ENCODE measurements around the gene NOS3. TPM values are rescaled to one million over a fixed set of nuclear protein-coding genes. Genes with fewer than 3 reads are reported as not detected.

NOS3 gene
- total RNA-seq, 4 donors from 2014 or later, result 5.2 to 8.1 (median 6.3) TPM

DNA sequence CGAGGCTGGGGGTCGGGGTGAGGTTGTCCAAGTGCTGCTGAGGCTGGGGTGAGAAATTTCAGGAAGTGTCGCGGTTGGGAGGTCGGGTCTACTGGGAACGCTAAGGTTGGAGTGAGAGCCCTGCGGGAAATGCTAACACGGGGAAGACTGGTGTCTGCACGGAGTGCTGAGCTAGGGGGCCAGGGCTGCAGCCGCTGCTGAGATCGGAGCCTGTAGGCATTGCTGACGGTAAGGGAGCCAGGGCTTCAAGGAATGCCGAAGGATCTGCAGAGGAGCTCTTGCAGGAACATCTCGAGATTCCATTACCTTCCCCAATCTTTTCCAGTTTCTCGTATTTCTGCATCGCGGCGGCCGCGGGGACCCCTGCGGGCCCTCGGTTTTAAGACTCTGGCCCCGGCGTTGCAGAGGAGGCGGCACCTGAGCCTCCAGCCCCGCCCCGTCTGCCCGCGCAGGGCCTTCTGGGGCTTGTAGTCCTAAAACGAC, 66.7 kb downstream of the NOS3 start, which contains the start of gene CDK5:
Gene CDK5, minus strand, starts transcription at position 392 of the 483 bp plus-strand sequence. Its CDS starts 49 bp downstream, at position 343.
- TF ChIP-seq, protein P1, sequence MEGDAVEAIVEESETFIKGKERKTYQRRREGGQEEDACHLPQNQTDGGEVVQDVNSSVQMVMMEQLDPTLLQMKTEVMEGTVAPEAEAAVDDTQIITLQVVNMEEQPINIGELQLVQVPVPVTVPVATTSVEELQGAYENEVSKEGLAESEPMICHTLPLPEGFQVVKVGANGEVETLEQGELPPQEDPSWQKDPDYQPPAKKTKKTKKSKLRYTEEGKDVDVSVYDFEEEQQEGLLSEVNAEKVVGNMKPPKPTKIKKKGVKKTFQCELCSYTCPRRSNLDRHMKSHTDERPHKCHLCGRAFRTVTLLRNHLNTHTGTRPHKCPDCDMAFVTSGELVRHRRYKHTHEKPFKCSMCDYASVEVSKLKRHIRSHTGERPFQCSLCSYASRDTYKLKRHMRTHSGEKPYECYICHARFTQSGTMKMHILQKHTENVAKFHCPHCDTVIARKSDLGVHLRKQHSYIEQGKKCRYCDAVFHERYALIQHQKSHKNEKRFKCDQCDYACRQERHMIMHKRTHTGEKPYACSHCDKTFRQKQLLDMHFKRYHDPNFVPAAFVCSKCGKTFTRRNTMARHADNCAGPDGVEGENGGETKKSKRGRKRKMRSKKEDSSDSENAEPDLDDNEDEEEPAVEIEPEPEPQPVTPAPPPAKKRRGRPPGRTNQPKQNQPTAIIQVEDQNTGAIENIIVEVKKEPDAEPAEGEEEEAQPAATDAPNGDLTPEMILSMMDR (IDR thresholded peaks at IDR 0.05), result no peak
- TF ChIP-seq POLR2A (IDR thresholded peaks at IDR 0.05), result no peak
- Histone ChIP-seq H3K27ac (peak within 1 kb of the TSS; percentile 88 to 98 (median 92)), H3K4me1 (peaks cover 35 to 42% of the 10 kb centered on the region in 2 donors), H3K9me3 (no peaks in the 10 kb centered on the region), H3K27me3 (no peaks in the 10 kb centered on the region), H3K36me3 (no peaks in the 10 kb centered on the region), H3K4me3 (replicated peaks in 1 of 3) (peak within 1 kb of the TSS; percentile 31 to 91 (median 57))
- no peak for DNase-seq
- intact Hi-C loops (cut with DNase I), result no loop called here
- 0 to 1% methylated on average over 24 to 30 of the region's 30 CpGs for WGBS, 2 donors

DNA sequence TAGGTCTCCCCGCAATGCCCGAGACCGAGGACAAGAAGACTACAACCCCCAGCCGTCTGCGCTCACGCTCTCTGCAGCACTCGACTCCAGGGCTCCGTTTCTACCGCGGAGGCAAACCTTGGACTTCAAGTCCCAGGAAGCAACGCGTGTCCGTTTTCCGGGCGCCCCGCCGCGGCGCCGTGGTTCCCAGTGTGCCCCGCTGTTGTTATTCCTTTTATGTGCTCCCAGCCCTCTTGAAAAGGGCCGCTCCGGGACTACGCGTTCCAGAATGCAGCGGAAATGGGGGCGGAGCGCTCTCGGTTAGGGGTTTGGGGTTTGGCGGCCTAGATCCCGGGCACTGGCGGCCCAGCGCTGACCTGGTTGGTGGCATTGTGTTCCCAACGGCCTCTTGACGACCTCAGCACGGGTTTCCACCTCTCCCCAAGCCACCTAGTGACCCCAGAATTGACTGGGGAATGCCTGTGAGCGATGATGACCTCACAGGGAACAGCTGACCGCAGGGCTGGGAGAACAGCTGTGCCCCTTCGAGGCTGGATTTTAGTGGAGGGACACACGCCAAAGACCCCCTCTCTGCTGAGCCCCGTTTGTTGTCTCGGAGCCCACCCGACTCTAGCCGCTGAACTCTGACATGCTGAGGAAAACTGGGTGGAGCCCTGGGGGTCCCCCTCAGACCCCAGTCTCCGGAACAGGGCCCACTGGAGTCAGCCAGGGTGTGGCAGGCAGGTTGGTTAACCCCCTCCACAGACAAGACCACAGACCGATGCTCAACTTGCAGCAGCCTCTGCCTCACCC, 67.4 kb downstream of the NOS3 start:
- TF ChIP-seq, protein P1 (IDR thresholded peaks at IDR 0.05), result no peak
- peak in 1 of 2 donors; percentile 92 for TF ChIP-seq POLR2A (IDR thresholded peaks at IDR 0.05)
- 1% methylated on average over 39 of the region's 46 CpGs for WGBS, 2 donors
- Histone ChIP-seq H3K9me3 (no peaks in the 10 kb centered on the region), H3K4me1 (peaks cover 35 to 46% of the 10 kb centered on the region in 2 donors), H3K36me3 (no peaks in the 10 kb centered on the region), H3K4me3 (replicated peaks in 1 of 3) (peak overlapping the region in 1 of 3 donors; percentile 57), H3K27ac (peak overlapping the region; percentile 88 to 98 (median 92)), H3K27me3 (no peaks in the 10 kb centered on the region)
- intact Hi-C loops (cut with DNase I), result no loop called here
- peak; percentile 99 to 100 for DNase-seq

DNA sequence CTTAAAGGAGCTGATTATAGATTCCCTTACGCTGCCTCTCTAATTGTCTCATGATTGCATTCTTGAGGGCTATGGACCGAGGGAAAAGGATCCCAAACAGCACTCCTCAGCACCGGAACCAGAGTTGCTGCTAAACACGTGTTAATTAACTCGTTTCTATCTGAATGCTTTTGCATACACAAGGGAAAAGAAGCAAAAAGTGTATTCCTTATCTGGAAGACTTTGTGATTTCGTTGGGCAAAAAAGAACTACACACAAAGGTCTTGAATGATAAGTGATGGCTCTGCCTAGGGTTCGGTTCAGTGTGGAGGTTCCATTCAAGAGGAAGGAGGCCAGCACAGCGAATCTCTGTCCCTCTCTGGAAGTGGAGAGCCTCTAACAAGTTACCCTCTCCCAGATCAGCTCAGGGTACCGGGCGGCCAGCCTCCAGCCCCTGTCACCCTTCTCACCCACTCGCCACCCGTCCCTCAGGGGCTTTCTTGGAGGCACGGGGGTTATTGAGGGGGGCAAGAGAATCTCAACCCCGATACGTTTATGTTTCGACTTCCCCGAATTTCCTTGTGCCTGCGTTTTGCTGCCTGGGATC, 68.1 kb downstream of the NOS3 start:
- peak in 1 of 2 donors; percentile 31 for TF ChIP-seq POLR2A (IDR thresholded peaks at IDR 0.05)
- TF ChIP-seq, protein P1 (IDR thresholded peaks at IDR 0.05), result no peak
- Histone ChIP-seq H3K27me3 (no peaks in the 10 kb centered on the region), H3K36me3 (no peaks in the 10 kb centered on the region), H3K9me3 (no peaks in the 10 kb centered on the region), H3K27ac (peak overlapping the region; percentile 88 to 98 (median 92)), H3K4me1 (peaks cover 35 to 46% of the 10 kb centered on the region in 2 donors), H3K4me3 (replicated peaks in 1 of 3) (peak overlapping the region; percentile 58 to 89 (median 78))
- no peak for DNase-seq
- WGBS, 2 donors, result 5 to 9% methylated on average over 15 to 18 of the region's 18 CpGs
- intact Hi-C loops (cut with DNase I), result no loop called here

DNA sequence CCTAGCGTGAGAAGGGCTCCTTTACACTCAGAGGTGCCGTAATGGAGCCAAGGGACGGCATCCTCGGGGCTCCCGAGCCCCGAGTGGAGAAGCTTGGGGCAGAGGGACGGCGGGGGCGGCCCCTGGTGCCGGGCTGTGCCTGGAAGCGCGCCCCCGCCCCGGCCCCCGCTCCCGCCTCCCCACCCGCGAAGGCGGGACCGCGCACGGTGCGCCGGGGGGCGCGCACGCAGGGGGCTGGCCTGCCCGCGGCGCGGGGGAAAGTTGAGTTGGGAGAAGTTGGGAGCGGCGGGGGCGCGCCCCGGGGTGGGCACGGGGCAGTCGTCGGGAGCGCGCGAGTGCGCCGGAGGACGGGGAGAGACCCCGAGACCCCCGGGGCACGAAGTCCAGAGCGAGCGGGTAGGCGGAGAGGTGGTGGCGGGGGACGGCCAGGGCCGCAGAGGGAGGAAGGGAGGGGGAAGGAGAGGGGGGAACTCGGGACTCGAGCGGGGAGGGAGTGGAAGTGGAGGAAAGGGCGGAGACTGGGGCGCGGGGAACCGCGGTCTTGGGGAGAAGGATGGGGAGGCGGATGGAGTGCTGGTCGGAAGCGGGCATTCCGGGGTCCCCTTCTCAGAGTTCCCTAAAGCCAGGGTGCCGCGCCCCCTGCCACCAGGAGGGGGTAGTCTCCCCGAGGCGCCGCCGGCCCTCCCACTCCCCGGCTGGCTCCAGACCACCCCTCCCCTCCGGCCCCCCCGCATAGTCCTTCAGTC, 68.7 kb downstream of the NOS3 start, which contains the start of gene SLC4A2:
Gene SLC4A2, plus strand, starts transcription at position 223 of the 746 bp plus-strand sequence. CDS start 2,399 bp downstream, outside the sequence.
- Histone ChIP-seq H3K27ac (peak within 1 kb of the TSS; percentile 88 to 98 (median 92)), H3K4me1 (peaks cover 35 to 46% of the 10 kb centered on the region in 2 donors), H3K9me3 (no peaks in the 10 kb centered on the region), H3K36me3 (peaks cover 3% of the 10 kb centered on the region in 2 donors), H3K27me3 (no peaks in the 10 kb centered on the region), H3K4me3 (replicated peaks in 1 of 3) (peak within 1 kb of the TSS; percentile 58 to 89 (median 78))
- peak; percentile 70 to 78 for DNase-seq
- TF ChIP-seq, protein P1 (IDR thresholded peaks at IDR 0.05), result peak in 2 of 6 experiments; percentile 10 to 51
- TF ChIP-seq POLR2A (IDR thresholded peaks at IDR 0.05), result peak in 1 of 2 donors; percentile 57
- 2% methylated on average over 28 to 32 of the region's 75 CpGs for WGBS, 2 donors
- intact Hi-C loops (cut with DNase I), result no loop called here

All from thyroid gland (tissue), 4 donors.